GM23248 (cell line): Measurements from ENCODE around the gene SLC13A3. TPM values are rescaled to one million over a fixed set of nuclear protein-coding genes. Genes with fewer than 3 reads are reported as not detected.
"Not testable (repeated sequence)": the region's sequence is repeated elsewhere in the genome, so short reads cannot be mapped to it uniquely, and the experiment has no call there.

Experiments used
- DNase-seq: peaks from one replicate; pipeline ENCODE4 v3.0.0-alpha.2; 2015
- H2AFZ ChIP-seq: fragments of 200-600 bp; sonication (generic); 2 replicates; pipeline ENCODE4 v1.6.1; 2016; ENCODE audit warnings: antibody characterized with exemption
- H3F3A ChIP-seq: fragments of 200-600 bp; sonication (generic); 2 replicates; pipeline ENCODE4 v1.6.1; 2016; ENCODE audit warnings: mild to moderate bottlenecking, antibody characterized with exemption, mixed run types; ENCODE audit not compliant: insufficient read depth
- H3K27ac ChIP-seq: fragments of 200-600 bp; sonication (generic); 2 replicates; pipeline ENCODE4 v1.5.1; 2016; ENCODE audit warnings: mild to moderate bottlenecking
- H3K27me3 ChIP-seq: fragments of 200-600 bp; sonication (generic); replicated peaks from 2 replicates; pipeline ENCODE4 v1.6.1; 2016; ENCODE audit warnings: mild to moderate bottlenecking; ENCODE audit not compliant: insufficient read depth
- H3K36me3 ChIP-seq: fragments of 200-600 bp; sonication (generic); 2 replicates; pipeline ENCODE4 v1.6.1; 2016; ENCODE audit warnings: low read depth, mild to moderate bottlenecking
- H3K4me1 ChIP-seq: fragments of 200-600 bp; sonication (generic); 2 replicates; pipeline ENCODE4 v1.6.1; 2016; ENCODE audit warnings: mild to moderate bottlenecking; ENCODE audit not compliant: insufficient read depth
- H3K4me2 ChIP-seq: fragments of 200-600 bp; sonication (generic); one replicate; pipeline ENCODE4 v1.6.1; 2016; ENCODE audit warnings: mild to moderate bottlenecking; ENCODE audit not compliant: unreplicated experiment
- H3K4me3 ChIP-seq: fragments of 200-600 bp; sonication (generic); 2 replicates; pipeline ENCODE4 v1.5.1; 2016; ENCODE audit warnings: mild to moderate bottlenecking
- H3K79me2 ChIP-seq: fragments of 200-600 bp; sonication (generic); 2 replicates; pipeline ENCODE4 v1.6.1; 2016; ENCODE audit warnings: mild to moderate bottlenecking; ENCODE audit not compliant: insufficient read depth
- H3K9ac ChIP-seq: fragments of 200-600 bp; sonication (generic); 2 replicates; pipeline ENCODE4 v1.6.1; 2016; ENCODE audit warnings: mild to moderate bottlenecking
- H3K9me2 ChIP-seq: fragments of 200-600 bp; sonication (generic); 2 replicates; pipeline ENCODE4 v1.6.1; 2016; ENCODE audit warnings: mixed run types, mild to moderate bottlenecking, moderate library complexity; ENCODE audit not compliant: insufficient read depth
- H3K9me3 ChIP-seq: fragments of 200-600 bp; sonication (generic); one replicate; pipeline ENCODE4 v1.6.1; 2017; ENCODE audit warnings: low read depth
- H4K20me1 ChIP-seq: fragments of 200-600 bp; sonication (generic); 2 replicates; pipeline ENCODE4 v1.6.0; 2016; ENCODE audit not compliant: insufficient read depth
- EZH2 ChIP-seq: fragments of 200-600 bp; sonication (generic); IDR thresholded peaks from 2 replicates; pipeline ENCODE4 v1.6.1; 2018; ENCODE audit warnings: antibody characterized with exemption, mild to moderate bottlenecking; ENCODE audit not compliant: insufficient read depth, poor library complexity, severe bottlenecking
- EZH2phosphoT487 ChIP-seq: fragments of 200-600 bp; sonication (generic); IDR thresholded peaks from 2 replicates; pipeline ENCODE4 v1.6.1; 2018; ENCODE audit warnings: antibody characterized with exemption, moderate library complexity, mild to moderate bottlenecking, low read depth; ENCODE audit not compliant: insufficient read depth
- WGBS, 2 experiments: methylation state at CpG; one replicate each; pipeline ENCODE4 v1.1.6; 2015 to 2017; ENCODE audit warnings: low lambda C conversion rate in 2 of 2, low coverage in 1 of 2; ENCODE audit errors: missing lambda C conversion rate in 2 of 2; 5-methylcytosine and 5-hydroxymethylcytosine counted together
- in situ Hi-C: fragments of 300-500 bp; cut with MboI; formaldehyde crosslinking; loops from 2 replicates; pipeline ENCODE4 v1.15.0; 2020
- polyA plus RNA-seq: library from polyadenylated mRNA; unstranded; fragments of >200 nt; fragmentation: Nextera tagmentation; extraction: Ambion mirVana; gene quantifications from 2 replicates; pipeline ENCODE4 v1.2.1, GENCODE V29; 2016
- total RNA-seq: library from RNA; depleted of rRNA; stranded (reverse); fragments of >200 nt; shearing (Covaris generic); gene quantifications from 2 replicates; pipeline ENCODE4 v1.2.3, GENCODE V29; 2014

The SLC13A3 gene
- total and polyA plus RNA-seq, 2 experiments from 2014 or later, result 2.4 to 4.6 TPM

GRCh38 chr20:46681032-46681854, 30.0 kb upstream of the SLC13A3 start:
- no peak overlapping the region for H3K9ac ChIP-seq
- no peak overlapping the region for H3K4me3 ChIP-seq
- H3K27me3 ChIP-seq, result no peaks in the 10 kb centered on the region
- H3F3A ChIP-seq, result peaks cover 19% of the 10 kb centered on the region
- 54 to 55% methylated on average over 14 of the region's 14 CpGs for WGBS, 2 experiments
- no peak overlapping the region for H2AFZ ChIP-seq
- H3K4me2 ChIP-seq, result no peak overlapping the region
- H3K36me3 ChIP-seq, result peaks cover 14% of the 10 kb centered on the region; the same call in 1 of the 2 replicates
- peaks cover 42% of the 10 kb centered on the region for H3K79me2 ChIP-seq
- TF ChIP-seq EZH2 (no peak), EZH2phosphoT487 (no peak)
- peaks cover 8% of the 10 kb centered on the region for H3K4me1 ChIP-seq
- DNase-seq, result peak; percentile 52
- no peak overlapping the region for H3K27ac ChIP-seq
- no peaks in the 10 kb centered on the region for H4K20me1 ChIP-seq
- no peaks in the 10 kb centered on the region for H3K9me3 ChIP-seq
- in situ Hi-C loops, result no loop called here
- no peaks in the 10 kb centered on the region for H3K9me2 ChIP-seq

DNA sequence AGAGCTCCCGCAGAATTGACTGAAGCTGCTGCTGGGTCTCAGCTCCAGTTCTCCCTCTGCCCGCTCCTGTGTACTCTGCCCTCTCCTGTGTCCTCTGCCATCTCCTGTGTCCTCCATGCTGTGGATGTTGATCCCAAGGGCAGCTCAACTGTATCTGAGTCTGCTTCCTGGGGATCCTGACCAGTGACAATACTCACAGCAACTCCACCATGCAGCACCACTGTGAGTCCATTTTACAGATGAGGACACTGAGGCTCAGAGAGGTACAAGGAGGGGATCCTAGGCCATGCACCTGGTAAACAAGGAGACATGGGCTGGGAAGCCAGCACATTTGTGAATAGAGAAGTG, 29.4 kb upstream of the SLC13A3 start:
- 94 to 100% methylated on average over 2 of the region's 2 CpGs for WGBS, 2 experiments
- TF ChIP-seq EZH2 (no peak), EZH2phosphoT487 (no peak)
- H3K27me3 ChIP-seq, result no peaks in the 10 kb centered on the region
- no peak overlapping the region for H2AFZ ChIP-seq
- no peaks in the 10 kb centered on the region for H3K9me2 ChIP-seq
- H4K20me1 ChIP-seq, result no peaks in the 10 kb centered on the region
- in situ Hi-C loops, result no loop called here
- no peak overlapping the region for H3K4me2 ChIP-seq
- H3K36me3 ChIP-seq, result peaks cover 14% of the 10 kb centered on the region; the same call in 1 of the 2 replicates
- peaks cover 19% of the 10 kb centered on the region for H3F3A ChIP-seq
- H3K27ac ChIP-seq, result no peak overlapping the region
- no peaks in the 10 kb centered on the region for H3K9me3 ChIP-seq
- no peak overlapping the region for H3K9ac ChIP-seq
- peaks cover 36% of the 10 kb centered on the region for H3K79me2 ChIP-seq
- H3K4me1 ChIP-seq, result peaks cover 8% of the 10 kb centered on the region
- DNase-seq, result no peak
- no peak overlapping the region for H3K4me3 ChIP-seq

DNA sequence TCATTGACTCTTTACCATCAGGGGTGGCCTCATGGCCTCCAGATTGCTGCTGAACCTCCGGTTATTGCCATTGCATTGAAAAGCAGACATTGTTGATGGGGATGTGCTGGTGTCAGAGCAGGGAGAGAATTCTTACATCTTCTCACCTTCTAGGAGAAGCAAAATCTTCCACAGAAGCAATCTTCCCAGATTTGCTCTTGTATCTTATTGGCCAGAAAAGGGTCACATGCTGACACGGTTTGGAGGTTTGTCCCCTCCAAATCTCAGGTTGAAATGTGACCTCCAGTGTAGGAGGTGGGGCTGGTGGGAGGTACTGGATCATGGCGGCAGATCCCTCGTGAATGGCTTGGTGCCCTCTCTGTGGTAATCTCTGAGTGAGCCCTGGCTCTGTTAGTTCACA, 27.3 kb upstream of the SLC13A3 start:
- H3K9me3 ChIP-seq, result no peaks in the 10 kb centered on the region
- no peaks in the 10 kb centered on the region for H3K27me3 ChIP-seq
- H3F3A ChIP-seq, result peaks cover 2% of the 10 kb centered on the region; the same call in 1 of the 2 replicates
- peaks cover 6% of the 10 kb centered on the region for H3K4me1 ChIP-seq
- no peaks in the 10 kb centered on the region for H4K20me1 ChIP-seq
- in situ Hi-C loops, result no loop called here
- no peaks in the 10 kb centered on the region for H3K9me2 ChIP-seq
- H3K9ac ChIP-seq, result no peak overlapping the region
- no peak overlapping the region for H3K4me2 ChIP-seq
- H3K36me3 ChIP-seq, result 0 out of 2 replicates have a peak, but pooled peaks cover 7% of the 10 kb centered on the region
- H3K4me3 ChIP-seq, result no peak overlapping the region
- DNase-seq, result no peak
- no peak overlapping the region for H2AFZ ChIP-seq
- WGBS, 2 experiments, result 88% methylated on average over 4 of the region's 4 CpGs
- H3K79me2 ChIP-seq, result peaks cover 22% of the 10 kb centered on the region
- H3K27ac ChIP-seq, result no peak overlapping the region
- TF ChIP-seq EZH2phosphoT487 (no peak), EZH2 (no peak)

DNA sequence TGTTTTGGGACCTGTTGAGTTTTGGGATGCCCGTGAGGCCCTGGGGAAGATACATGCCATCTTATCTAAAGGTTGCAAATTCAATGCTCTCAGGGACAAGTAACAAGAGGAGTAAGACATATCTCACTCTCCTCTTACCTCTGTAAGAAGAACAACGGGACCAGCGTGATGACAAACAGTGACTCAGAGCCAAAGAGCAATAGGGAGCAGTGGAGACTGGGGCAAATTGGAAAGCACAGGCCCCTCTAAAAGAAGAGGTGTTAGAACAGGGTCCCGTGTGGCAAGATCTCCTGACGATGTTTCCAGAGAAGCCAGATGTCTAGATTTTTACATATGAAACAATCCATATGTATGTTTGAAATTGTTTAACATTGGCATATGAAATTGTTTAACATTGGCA, 26.3 kb upstream of the SLC13A3 start:
- WGBS, 2 experiments, result 59 to 61% methylated on average over 5 of the region's 5 CpGs
- Histone ChIP-seq H3K4me1 (no peaks in the 10 kb centered on the region), H3K9ac (no peak overlapping the region), H2AFZ (no peak overlapping the region), H3K9me3 (no peaks in the 10 kb centered on the region), H3K9me2 (no peaks in the 10 kb centered on the region), H3K79me2 (peaks cover 12% of the 10 kb centered on the region), H3K27me3 (no peaks in the 10 kb centered on the region), H3K4me2 (no peak overlapping the region), H3K4me3 (no peak overlapping the region), H3K36me3 (0 out of 2 replicates have a peak, but pooled peaks cover 7% of the 10 kb centered on the region), H4K20me1 (no peaks in the 10 kb centered on the region), H3F3A (no peaks in the 10 kb centered on the region), H3K27ac (no peak overlapping the region)
- no peak for DNase-seq
- in situ Hi-C loops, result no loop called here
- TF ChIP-seq EZH2phosphoT487 (no peak), EZH2 (no peak)

DNA sequence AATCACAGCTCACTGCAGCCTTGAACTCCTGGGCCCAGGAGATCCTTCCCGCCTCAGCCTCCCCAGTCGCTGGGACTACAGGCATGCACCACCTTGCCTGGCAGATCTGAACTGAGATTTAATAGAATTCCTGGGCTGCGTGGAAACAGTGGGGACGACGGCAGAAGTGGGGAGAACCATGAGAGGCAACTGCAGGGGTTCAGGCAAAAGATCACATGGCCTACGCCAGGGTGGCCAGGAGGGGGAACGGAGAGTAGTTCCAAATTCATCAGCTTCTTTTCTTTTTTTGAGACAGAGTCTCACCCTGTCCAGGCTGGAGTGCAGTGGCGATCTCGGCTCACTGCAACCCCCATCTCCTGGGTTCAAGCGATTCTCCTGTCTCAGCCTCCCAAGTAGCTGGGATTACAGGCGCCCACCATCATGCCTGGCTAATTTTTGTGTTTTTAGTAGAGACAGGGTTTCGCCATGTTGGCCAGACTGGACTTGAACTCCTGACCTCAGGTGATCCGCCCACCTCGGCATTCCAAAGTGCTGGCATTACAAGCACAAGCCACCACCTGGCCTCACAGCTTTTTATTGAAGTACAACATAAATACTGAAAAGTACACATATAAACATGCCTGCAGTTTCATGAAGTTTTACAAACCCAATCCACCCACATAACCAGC, 25.5 kb upstream of the SLC13A3 start:
- 92 to 94% methylated on average over 12 to 14 of the region's 14 CpGs for WGBS, 2 experiments
- H4K20me1 ChIP-seq, H3K79me2 ChIP-seq, H3K4me3 ChIP-seq, H3K27me3 ChIP-seq, in situ Hi-C loops, H2AFZ ChIP-seq, H3K27ac ChIP-seq, H3F3A ChIP-seq, H3K9ac ChIP-seq, H3K9me2 ChIP-seq, H3K4me2 ChIP-seq, H3K4me1 ChIP-seq, H3K9me3 ChIP-seq, H3K36me3 ChIP-seq, DNase-seq: not testable (repeated sequence)
